Hepatocyte (in vitro differentiated cells): Measurements from ENCODE around the gene RRAS. TPM values are rescaled to one million over a fixed set of nuclear protein-coding genes. Genes with fewer than 3 reads are reported as not detected.

Source experiments
- DNase-seq: peaks from one replicate; pipeline ENCODE4 v3.0.0-alpha.2; 2016; ENCODE audit warnings: low spot score
- H2AFZ ChIP-seq: fragments of 200-600 bp; sonication (generic); 2 replicates; pipeline ENCODE4 v1.6.0; 2016; ENCODE audit warnings: antibody characterized with exemption, mild to moderate bottlenecking
- H3K27ac ChIP-seq: fragments of 200-600 bp; sonication (generic); 2 replicates; pipeline ENCODE4 v1.5.1; 2016; ENCODE audit warnings: mild to moderate bottlenecking
- H3K27me3 ChIP-seq: fragments of 200-600 bp; sonication (generic); 2 replicates; pipeline ENCODE4 v1.6.1; 2016
- H3K36me3 ChIP-seq: fragments of 200-600 bp; sonication (generic); replicated peaks from 2 replicates; pipeline ENCODE4 v1.5.1; 2016; ENCODE audit warnings: low read depth; ENCODE audit not compliant: insufficient read depth
- H3K4me1 ChIP-seq: fragments of 200-600 bp; sonication (generic); 2 replicates; pipeline ENCODE4 v1.5.1; 2016; ENCODE audit warnings: mild to moderate bottlenecking, moderate library complexity; ENCODE audit not compliant: insufficient read depth
- H3K4me2 ChIP-seq: fragments of 200-600 bp; sonication (generic); 2 replicates; pipeline ENCODE4 v1.6.0; 2016
- H3K4me3 ChIP-seq: fragments of 200-600 bp; sonication (generic); 2 replicates; pipeline ENCODE4 v1.5.1; 2016; ENCODE audit warnings: mild to moderate bottlenecking
- H3K79me2 ChIP-seq: fragments of 200-600 bp; sonication (generic); 2 replicates; pipeline ENCODE4 v1.6.0; 2017; ENCODE audit warnings: mild to moderate bottlenecking
- H3K9me2 ChIP-seq: fragments of 200-600 bp; sonication (generic); replicated peaks from 2 replicates; pipeline ENCODE4 v1.6.0; 2017; ENCODE audit warnings: mild to moderate bottlenecking; ENCODE audit not compliant: insufficient read depth
- H3K9me3 ChIP-seq: fragments of 200-600 bp; sonication (generic); 2 replicates; pipeline ENCODE4 v1.5.1; 2016; ENCODE audit warnings: low read depth, mild to moderate bottlenecking
- H4K20me1 ChIP-seq: fragments of 200-600 bp; sonication (generic); 2 replicates; pipeline ENCODE4 v1.6.0; 2016; ENCODE audit warnings: mild to moderate bottlenecking; ENCODE audit not compliant: insufficient read depth, poor library complexity, severe bottlenecking
- EZH2 ChIP-seq: fragments of 200-600 bp; sonication (generic); IDR thresholded peaks from 2 replicates; pipeline ENCODE4 v1.6.1; 2016; ENCODE audit warnings: antibody characterized with exemption, mild to moderate bottlenecking, borderline replicate concordance
- EZH2phosphoT487 ChIP-seq: fragments of 200-600 bp; sonication (generic); IDR thresholded peaks from one replicate; pipeline ENCODE4 v1.6.1; 2018; ENCODE audit warnings: antibody characterized with exemption, mild to moderate bottlenecking, low read depth, moderate library complexity; ENCODE audit not compliant: unreplicated experiment, severe bottlenecking
- WGBS: methylation state at CpG from one replicate; pipeline ENCODE4 v1.1.6; 2016; ENCODE audit warnings: low lambda C conversion rate; ENCODE audit errors: missing lambda C conversion rate; 5-methylcytosine and 5-hydroxymethylcytosine counted together
- polyA plus RNA-seq: library from polyadenylated mRNA; unstranded; fragments of >200 nt; fragmentation: Nextera tagmentation; extraction: Ambion mirVana; gene quantifications from 2 replicates; pipeline ENCODE4 v1.2.1, GENCODE V29; 2016
- total RNA-seq: library from RNA; depleted of rRNA; stranded (reverse); fragments of >200 nt; gene quantifications from 2 replicates; pipeline ENCODE4 v1.2.3, GENCODE V29; 2014
- TF ChIP-seq, protein P1 (sequence below): fragments of 200-600 bp; sonication (generic); IDR thresholded peaks from 2 replicates; pipeline ENCODE4 v1.5.1; 2016; ENCODE audit warnings: antibody characterized with exemption, mild to moderate bottlenecking; ENCODE audit not compliant: poor library complexity

The RRAS gene
- total and polyA plus RNA-seq, 2 experiments from 2014 or later, result 19.2 to 107 TPM

DNA sequence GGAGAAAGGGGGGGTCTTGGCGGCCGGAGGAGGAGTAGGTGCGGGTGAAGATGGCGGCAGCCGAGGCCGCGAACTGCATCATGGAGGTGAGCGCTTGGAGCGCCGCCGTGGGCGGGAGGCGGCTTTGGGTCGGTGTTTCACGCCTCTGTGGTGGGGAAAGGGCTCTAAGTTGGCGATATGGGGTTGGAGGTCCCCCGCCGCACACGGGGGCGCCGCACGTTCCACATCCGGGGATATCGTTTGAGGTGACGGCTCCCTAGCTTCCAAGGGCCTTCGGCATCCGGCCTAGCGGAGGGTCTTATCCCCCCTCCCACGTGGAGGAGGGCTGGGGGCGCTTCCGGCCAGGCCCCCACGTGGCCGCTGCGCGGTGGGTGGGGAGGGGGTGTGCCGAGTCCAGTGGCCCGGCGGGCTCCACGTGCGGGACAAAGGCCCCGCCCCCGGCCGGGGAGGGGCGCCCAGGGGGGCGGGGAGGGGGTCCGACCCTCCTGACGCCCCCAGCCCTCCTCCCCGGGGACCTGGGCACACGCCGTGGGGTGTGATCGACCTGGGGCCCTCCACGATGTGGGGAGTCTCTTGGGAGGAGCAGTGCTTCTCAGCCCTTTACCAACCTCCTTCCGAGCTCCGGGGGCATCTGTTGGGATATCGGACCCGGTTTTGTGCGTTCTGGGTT is 37.4 kb upstream of the RRAS start, which contains the start of gene PRMT1:
Gene PRMT1, plus strand, starts transcription at position 41 of the 670 bp plus-strand sequence. Its CDS starts 10 bp downstream, at position 51.
- peak; percentile 75 for DNase-seq
- peak within 1 kb of the TSS; percentile 43 for H3K4me3 ChIP-seq
- H3K36me3 ChIP-seq, result no peaks in the 10 kb centered on the region
- H3K9me3 ChIP-seq, result no peaks in the 10 kb centered on the region
- H2AFZ ChIP-seq, result peak within 1 kb of the TSS; percentile 38
- 0% methylated on average over 30 of the region's 57 CpGs for WGBS
- TF ChIP-seq, protein P1, sequence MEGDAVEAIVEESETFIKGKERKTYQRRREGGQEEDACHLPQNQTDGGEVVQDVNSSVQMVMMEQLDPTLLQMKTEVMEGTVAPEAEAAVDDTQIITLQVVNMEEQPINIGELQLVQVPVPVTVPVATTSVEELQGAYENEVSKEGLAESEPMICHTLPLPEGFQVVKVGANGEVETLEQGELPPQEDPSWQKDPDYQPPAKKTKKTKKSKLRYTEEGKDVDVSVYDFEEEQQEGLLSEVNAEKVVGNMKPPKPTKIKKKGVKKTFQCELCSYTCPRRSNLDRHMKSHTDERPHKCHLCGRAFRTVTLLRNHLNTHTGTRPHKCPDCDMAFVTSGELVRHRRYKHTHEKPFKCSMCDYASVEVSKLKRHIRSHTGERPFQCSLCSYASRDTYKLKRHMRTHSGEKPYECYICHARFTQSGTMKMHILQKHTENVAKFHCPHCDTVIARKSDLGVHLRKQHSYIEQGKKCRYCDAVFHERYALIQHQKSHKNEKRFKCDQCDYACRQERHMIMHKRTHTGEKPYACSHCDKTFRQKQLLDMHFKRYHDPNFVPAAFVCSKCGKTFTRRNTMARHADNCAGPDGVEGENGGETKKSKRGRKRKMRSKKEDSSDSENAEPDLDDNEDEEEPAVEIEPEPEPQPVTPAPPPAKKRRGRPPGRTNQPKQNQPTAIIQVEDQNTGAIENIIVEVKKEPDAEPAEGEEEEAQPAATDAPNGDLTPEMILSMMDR, result no peak
- no peak for TF ChIP-seq EZH2phosphoT487
- TF ChIP-seq EZH2, result no peak
- H3K79me2 ChIP-seq, result peaks cover 48% of the 10 kb centered on the region
- H3K27me3 ChIP-seq, result no peaks in the 10 kb centered on the region
- no peaks in the 10 kb centered on the region for H3K9me2 ChIP-seq
- H3K4me1 ChIP-seq, result peaks cover 12% of the 10 kb centered on the region
- peak within 1 kb of the TSS; percentile 94 for H3K4me2 ChIP-seq
- peaks cover 32% of the 10 kb centered on the region for H4K20me1 ChIP-seq
- H3K27ac ChIP-seq, result peak within 1 kb of the TSS; percentile 92

DNA sequence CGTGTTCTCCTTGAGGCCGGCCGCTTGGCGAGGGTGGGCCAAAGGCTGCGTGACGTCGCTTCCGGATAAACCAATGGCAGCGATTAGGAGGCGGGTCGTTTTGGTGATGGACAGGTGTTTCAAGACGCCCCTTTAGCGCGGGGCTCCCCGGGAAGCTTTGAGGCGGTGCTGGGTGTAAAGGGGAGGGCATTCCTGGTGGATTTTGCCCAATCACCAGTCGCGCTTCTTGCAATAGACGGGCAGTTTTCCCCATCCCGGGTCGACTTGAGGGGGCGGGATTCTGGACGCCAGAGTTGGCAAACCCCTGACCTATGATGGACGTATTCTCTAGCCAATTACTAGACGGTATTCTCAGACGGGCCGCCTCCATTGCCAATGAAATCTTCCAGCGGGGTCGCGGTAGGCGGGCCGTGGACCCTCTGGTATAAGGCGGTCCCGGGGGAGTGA is 36.9 kb upstream of the RRAS start:
- Histone ChIP-seq H3K4me3 (no peak overlapping the region), H3K27ac (peak overlapping the region; percentile 75), H3K4me2 (no peak overlapping the region), H3K27me3 (no peaks in the 10 kb centered on the region), H4K20me1 (peaks cover 27% of the 10 kb centered on the region), H3K9me3 (no peaks in the 10 kb centered on the region), H3K36me3 (no peaks in the 10 kb centered on the region), H3K9me2 (no peaks in the 10 kb centered on the region), H3K4me1 (peaks cover 16% of the 10 kb centered on the region), H3K79me2 (peaks cover 44% of the 10 kb centered on the region), H2AFZ (no peak overlapping the region)
- 2% methylated on average over 27 of the region's 34 CpGs for WGBS
- TF ChIP-seq, protein P1, result no peak
- no peak for TF ChIP-seq EZH2
- no peak for TF ChIP-seq EZH2phosphoT487
- DNase-seq, result peak; percentile 100

DNA sequence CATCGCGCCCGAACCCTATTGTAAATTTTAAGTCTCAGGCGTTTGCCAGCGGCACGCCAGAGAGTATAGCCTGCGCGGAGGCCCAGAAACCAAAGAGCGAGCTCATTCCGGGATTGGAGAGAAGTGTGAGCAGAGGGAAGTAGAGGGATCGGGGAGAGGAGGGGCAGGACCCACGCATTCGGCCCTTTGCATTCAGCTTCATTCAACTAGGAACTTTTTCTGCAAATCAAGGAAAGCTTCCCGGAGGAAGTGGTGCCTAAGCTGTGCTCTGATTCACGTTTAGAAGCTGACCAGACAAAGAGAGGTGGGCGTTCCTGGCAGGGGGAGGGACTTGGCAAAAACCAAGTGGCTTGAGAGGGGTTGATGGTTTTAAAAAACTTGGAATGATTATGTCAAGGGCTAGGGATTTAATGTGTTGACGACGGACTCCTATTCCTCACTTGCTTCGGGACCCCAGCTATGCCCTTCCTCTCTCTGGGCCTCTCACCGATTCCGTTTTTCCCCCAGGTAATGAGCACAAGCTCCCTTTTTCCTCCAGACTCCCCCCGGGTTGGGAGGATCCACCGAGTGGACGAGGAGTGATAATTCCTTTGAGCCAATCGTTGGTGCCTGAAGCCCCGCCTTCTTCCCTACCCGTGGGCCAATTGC is 36.3 kb upstream of the RRAS start:
- Histone ChIP-seq H2AFZ (peak overlapping the region; percentile 38), H3K4me3 (peak overlapping the region; percentile 24), H3K27me3 (no peaks in the 10 kb centered on the region), H3K79me2 (peaks cover 39% of the 10 kb centered on the region), H3K9me3 (no peaks in the 10 kb centered on the region), H3K36me3 (no peaks in the 10 kb centered on the region), H3K4me2 (peak overlapping the region; percentile 67), H3K27ac (peak overlapping the region; percentile 92), H4K20me1 (peaks cover 22% of the 10 kb centered on the region), H3K4me1 (peaks cover 19% of the 10 kb centered on the region), H3K9me2 (no peaks in the 10 kb centered on the region)
- 3% methylated on average over 27 of the region's 27 CpGs for WGBS
- DNase-seq, result peak; percentile 94
- TF ChIP-seq, protein P1, result no peak
- TF ChIP-seq EZH2phosphoT487 (no peak), EZH2 (no peak)
